DMS53 treated with DMSO at 0.1 percent for 48 hours (cell line): Measurements from ENCODE around the gene KDM6A.
A peak's percentile ranks its signal among the peaks of the same experiment; 100 is the strongest.
"Not testable (repeated sequence)": the region's sequence is repeated elsewhere in the genome, so short reads cannot be mapped to it uniquely, and the experiment has no call there.

Experiments used
- DNase-seq: peaks from one replicate; lab custom pipeline; 2025; ENCODE audit not compliant: unreplicated experiment; lab: John Stamatoyannopoulos, UW

The KDM6A gene

DNA sequence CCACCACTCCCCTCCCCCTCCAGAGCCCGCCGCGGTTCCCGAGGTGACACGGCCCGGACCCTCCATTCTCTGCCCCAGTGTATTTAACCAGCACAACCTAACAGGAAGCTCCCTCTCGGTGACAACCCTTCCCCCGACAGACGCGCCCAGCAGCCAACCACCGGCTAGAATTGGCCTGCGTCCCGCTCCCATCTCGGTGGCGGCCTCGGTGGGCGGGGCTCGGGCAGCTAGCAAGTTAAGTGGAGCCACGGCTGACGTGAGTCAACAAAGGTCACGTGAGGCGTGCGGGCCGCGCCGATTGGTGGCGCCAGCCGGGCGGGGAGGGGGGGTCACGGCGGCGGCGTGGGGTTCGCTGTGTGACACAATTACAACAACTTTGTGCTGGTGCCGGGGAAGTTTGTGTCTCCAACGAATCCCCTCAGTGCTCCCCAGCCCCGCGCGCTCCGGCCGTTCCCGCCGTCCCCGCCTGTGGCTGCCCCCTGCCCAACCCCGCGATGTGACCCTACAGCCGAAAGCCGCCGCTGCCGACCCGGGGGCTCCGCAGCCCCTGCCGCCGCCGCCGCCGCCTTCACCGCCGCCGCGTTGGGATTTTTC, at the start of gene KDM6A:
KDM6A (plus strand) TSS at position 368 of the 594 bp plus-strand sequence. CDS start 364 bp downstream, outside the sequence.
- DNase-seq = peak; percentile 91

GRCh38 chrX:44823193-44823592, 49.8 kb upstream of the KDM6A start:
- not testable (repeated sequence) for DNase-seq

GRCh38 chrX:44828008-44828605, 44.9 kb upstream of the KDM6A start:
- no peak for DNase-seq

DNA sequence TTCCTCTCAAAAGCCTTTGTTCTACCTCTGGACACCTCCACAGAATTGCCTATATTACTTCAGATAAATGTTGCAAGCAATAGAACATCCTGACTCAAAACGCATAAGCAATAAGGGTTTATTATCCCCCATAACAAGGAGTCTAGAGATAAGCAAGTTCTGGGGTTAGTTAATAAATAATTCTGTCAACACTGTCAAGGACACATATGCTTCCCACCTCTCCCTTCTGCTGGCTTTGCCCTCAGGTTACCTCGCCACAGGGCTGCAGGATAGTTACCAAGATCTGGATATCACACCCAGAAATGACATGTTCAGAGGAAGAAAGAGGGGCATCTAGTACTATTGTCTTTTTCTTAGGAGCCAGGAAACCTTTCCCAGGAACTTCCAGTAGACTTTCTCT, 43.2 kb upstream of the KDM6A start:
- no peak for DNase-seq

GRCh38 chrX:44842550-44843317, 30.3 kb upstream of the KDM6A start:
- DNase-seq = no peak

DNA sequence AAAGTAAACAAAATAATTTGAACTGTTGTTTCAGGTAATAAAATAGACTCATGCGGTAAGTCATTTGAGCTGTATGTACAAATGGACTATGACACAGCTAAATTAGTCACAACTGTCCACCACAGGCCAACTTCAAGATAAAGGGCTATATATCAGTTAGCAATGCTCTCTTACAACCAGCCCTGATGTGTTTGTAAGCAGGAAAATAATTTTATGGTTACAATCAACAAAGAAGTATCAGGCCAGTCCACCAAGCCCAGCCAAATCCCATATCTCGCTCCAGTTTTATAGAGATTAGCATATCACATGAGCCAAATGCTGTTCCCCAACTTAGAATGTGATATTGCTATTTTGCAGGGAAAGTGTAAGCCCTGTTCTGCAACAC, 29.7 kb upstream of the KDM6A start:
- DNase-seq = no peak

- DNase-seq = no peak
These were observed 29.2 kb upstream of the KDM6A start, which contains the start of gene DUSP21 for GRCh38 chrX:44843753-44844152. Gene DUSP21 (plus strand): TSS chrX:44844021. CDS start chrX:44844133, 112 bp downstream.

- no peak for DNase-seq
These were observed 28.8 kb upstream of the KDM6A start for GRCh38 chrX:44844204-44844603.

DNA sequence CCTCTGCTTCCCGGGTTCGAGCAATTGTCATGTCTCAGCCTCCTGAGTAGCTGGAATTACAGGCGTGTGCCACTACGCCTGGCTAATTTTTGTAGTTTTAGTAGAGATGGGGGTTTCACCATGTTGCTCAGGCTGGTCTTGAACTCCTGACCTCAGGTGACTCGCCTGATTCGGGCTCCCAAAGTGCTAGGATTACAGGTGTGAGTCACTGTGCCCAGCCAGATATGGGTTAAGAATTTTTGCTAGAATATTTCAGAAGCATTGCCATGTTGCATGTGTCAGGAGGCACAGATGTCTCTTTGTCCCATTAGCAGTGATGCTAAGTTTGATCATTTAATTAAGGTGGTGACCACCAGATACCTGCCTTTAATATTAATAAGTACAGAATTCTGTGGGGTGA, 22.1 kb upstream of the KDM6A start:
- not testable (repeated sequence) for DNase-seq

DNA sequence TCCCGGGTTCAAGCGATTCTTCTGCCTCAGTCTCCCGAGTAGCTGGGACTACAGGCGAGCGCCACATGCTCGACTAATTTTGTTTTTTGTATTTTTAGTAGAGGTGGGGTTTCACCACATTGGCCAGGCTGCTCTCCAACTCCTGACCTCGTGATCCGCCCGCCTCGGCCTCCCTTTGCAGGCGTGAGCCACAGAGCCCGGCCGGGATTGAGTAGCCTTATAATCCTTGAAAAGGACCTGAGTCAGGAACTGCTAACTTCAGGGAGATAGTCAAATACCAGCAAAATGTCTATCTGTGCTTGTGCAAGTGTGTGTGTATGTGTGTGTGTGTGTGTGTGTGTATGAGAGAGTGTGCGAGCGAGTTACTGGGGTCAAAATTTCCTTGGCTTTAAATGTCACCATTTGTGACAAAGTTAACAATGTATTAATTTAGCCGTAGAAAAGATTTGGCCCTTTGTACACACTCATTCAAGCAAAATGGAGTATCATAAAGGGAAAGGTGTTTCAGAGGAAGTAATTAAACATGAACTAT, 1.8 kb upstream of the KDM6A start:
- DNase-seq = no peak

DNA sequence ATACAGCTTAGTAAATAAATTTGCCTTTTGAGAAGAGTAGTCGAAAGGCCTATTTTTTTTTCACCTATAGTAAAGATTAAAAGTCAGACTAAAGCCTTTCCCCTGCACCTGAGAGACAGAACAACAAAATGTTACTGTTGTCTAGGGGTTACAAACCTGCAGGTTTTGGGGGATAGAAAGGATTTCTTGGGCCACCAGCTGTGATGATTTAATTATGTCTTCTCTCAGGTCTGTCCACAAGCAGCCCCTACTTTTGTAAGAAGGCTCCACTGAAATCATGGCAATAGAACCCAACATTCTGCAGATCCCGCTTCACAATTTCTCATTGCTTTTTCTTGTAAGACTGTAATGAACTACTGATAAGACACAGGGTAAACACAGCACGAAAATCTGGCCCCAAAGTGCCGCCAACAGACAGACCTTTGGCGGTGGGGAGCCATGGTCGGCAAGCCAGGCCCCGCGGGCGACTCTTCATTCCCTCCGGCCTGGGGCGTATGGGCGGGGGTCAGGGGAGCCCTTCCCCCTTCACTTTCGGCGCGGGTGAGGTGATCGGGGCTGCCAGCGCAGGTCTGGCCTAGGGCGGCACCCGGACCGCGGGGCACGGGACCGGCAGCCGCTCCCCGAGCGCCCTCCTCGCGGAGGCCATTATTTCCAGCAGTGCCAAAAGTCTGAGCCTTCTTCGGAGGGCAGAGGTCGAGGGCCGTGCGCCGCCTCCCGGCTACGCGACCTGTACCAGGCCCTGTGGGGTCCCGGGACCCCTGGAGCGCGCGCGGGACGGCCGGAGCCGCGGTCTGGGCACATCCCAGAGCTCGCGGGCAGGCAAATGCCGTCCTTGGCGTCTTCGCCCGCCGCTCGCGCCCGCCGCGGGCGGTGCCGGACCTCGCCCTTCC, 812 bp upstream of the KDM6A start:
- no peak for DNase-seq

DNA sequence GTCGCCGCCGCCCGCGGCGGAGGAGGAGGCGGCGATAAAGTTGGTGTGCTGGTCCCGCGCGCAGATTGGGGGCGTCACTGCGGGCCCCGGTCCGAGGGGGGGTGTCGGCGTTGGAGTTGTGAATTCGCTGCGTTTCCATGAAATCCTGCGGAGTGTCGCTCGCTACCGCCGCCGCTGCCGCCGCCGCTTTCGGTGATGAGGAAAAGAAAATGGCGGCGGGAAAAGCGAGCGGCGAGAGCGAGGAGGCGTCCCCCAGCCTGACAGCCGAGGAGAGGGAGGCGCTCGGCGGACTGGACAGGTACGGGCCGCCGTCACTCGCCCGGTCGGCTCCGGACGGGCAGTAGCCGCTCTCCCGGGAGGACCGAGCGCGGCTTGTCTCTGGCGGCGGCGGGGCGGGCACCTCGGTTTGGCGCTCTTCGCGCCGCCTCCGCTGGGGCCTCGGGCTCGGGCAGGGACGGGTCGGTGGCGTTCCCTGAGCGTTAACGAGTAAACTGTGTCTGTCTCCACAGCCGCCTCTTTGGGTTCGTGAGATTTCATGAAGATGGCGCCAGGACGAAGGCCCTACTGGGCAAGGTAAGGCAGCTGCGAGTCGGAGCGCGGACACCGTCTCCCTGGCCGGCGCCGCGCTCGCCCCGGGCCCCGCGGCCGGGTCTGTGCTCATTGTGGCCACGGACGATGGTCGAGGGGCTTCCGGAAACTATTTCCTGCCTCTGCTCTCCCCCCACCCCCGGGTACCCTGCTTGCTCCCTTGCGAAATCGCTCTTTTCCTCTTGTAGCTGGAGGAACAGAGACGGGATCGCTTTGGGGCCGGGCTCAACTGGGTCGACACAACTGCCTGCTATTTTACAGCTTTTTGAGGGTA, 658 bp downstream of the KDM6A start:
- DNase-seq = no peak

DNA sequence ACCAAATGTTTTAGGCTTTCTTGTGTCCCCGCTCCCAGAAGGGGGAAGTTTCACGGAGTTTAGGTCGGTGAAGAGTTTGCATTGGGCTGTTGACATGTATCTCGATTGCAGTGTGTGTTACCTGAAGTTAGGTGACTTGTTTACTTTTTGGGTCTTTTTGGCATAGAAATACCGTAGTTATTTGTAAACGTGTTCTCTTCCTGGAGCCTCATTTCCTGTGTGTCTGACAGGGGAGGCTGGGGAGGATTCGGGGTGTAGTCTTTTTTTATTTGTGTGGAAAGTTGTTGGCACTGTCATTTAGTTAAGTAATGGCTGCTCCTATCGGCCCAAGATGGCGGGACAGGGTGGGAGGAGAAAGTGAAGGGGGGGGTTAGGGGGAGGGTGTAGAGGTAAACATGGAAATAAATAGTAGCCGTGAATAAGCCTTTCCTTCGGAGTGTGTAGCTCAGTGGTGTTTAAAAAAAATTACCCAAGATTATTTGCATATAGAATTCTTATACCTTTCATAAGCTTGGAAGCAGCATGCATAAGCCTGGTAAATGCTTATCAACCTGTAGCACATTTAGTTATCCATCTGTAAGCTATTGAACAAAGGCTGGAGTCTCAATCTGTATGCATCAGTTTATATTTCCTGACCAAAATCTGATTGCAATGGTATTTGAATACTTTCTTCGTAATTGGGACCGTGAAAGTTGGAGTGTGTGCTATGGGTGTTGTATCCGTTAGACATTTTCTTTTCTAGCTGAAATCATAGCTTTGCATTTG, 1.6 kb downstream of the KDM6A start:
- no peak for DNase-seq

GRCh38 chrX:44875185-44875489, 2.1 kb downstream of the KDM6A start:
- no peak for DNase-seq

DNA sequence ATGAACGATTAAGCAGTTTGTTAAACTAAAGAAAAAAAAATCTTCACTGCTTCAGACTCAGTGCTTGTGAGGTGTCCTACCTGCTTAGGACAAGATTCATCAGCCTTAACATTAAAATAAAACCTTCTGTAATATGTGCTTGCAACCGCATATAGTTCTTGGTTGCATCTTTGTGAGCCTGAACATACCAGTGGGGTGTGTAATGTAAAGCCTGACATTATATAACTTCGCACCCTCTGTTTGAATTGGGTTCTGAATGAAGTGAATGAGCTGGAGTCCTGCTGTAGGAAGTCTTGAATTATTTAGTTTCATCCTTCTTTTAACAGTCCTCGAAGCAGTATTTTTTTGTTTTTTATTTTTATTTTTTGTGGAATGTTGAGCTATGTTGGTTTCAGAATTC, 3.1 kb downstream of the KDM6A start:
- DNase-seq = no peak

DNA sequence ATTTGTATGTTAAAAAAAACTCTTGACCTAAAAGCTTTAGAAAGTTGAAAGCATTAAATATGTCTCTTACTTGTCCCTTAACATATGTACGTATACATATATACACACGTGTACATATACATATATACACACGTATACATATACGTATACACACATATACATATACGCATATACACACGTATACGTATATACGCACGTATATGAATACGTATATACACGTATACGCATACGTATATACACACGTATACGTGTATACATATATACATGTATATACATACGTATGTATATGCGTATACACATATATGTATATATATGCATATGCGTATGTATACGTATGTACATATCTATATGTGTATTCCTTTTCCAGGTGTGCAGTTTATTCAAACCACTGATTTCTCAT, 3.8 kb downstream of the KDM6A start:
- no peak for DNase-seq

DNA sequence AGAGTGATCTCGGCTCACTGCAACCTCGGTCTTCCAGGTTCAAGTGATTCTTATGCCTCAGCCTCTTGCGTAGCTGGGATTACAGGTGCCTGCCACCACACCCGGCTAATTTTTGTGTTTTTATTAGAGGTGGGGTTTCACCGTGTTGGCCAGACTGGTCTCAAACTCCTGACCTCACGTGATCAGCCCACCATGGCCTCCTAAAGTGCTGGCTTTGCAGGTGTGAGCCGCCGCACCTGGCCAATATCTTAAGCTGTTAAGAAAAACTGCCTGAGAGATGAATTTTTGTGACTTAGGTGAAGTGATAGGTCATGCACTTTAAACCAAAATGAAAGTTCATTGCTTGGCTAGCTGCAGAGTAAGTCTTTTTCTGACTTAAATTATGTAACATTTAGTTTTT, 5.8 kb downstream of the KDM6A start:
- no peak for DNase-seq

- DNase-seq = no peak
These were observed 8.6 kb downstream of the KDM6A start for GRCh38 chrX:44881549-44881948.

- DNase-seq = no peak
These were observed 9.6 kb downstream of the KDM6A start for GRCh38 chrX:44882635-44883034.

- no peak for DNase-seq
These were observed 12.0 kb downstream of the KDM6A start for GRCh38 chrX:44884944-44885343.
